Suprapubic skin (tissue), 4 donors: ENCODE data around the gene EHF.

Source experiments
- CTCF ChIP-seq, 2 donors: fragments of 200-600 bp in 1 of 2; fragments of 450-650 bp in 1 of 2; sonication (generic) in 1 of 2; IDR thresholded peaks; one replicate each; pipeline ENCODE4 v1.5.1; 2016 to 2019; ENCODE audit warnings: antibody characterized with exemption in 2 of 2, mild to moderate bottlenecking in 1 of 2, moderate library complexity in 1 of 2
- POLR2A ChIP-seq, 2 donors: fragments of 450-650 bp; IDR thresholded peaks; one replicate each; pipeline ENCODE4 v1.6.1; 2017; ENCODE audit warnings: antibody characterized with exemption in 2 of 2, mild to moderate bottlenecking in 2 of 2, moderate library complexity in 2 of 2
- POLR2AphosphoS5 ChIP-seq, 3 donors: sonication (generic); formaldehyde crosslinking; IDR thresholded peaks; one replicate each; pipeline ENCODE4 v1.6.1; 2017; ENCODE audit warnings: antibody characterized with exemption in 3 of 3

DNA sequence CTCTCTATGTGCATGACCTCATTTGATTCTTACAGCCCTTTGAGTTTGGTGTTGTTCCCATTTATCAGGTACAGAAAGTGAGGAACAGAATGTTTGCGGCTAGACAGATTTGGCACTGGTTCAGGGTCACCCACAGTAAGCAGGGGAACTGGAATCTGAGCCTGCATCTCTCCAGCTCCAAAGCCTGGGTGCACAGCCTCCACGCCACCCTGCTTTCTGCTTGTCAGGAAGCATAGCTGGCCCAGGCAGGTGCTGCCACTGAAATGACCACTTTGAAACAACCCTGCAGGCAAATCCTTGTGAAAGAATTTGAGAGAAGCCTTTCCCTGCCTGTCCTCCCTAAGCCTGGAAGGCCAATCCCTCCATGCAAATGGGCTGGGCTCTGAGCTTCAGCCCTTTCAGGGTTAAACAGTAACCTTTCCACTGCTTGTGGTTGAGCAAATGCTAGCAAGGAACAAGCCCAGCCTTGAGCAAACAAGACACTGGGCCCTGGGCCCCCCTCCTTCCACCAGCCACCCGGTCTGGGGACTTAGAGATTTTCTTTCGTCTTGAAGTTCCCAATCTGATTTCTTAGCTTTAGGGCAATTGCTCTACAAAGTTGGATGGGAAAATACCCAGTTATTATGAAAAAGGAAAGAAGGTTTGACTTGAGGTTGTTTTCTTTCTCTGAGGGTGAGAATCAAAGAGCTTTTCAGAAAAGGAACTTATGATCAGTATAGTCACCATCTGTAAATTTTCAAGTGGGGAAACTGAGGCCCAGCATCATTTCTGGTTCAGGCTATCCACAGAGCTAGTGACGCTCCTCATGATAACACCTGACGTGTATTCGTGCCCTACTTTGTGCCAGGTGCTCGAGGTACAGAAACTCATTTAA, 19.4 kb downstream of the EHF start:
- TF ChIP-seq POLR2A (IDR thresholded peaks at IDR 0.05) = no peak
- no peak for TF ChIP-seq CTCF (IDR thresholded peaks at IDR 0.05)
- TF ChIP-seq POLR2AphosphoS5 (IDR thresholded peaks at IDR 0.05) = no peak
